A549 (cell line): Measurements from ENCODE around the gene MYEOV. TPM values are rescaled to one million over a fixed set of nuclear protein-coding genes. Genes with fewer than 3 reads are reported as not detected.
A peak's percentile ranks its signal among the peaks of the same experiment; 100 is the strongest.

ENCODE experiments used
- ATAC-seq, 2 experiments: fragments of 200-7000 bp in 1 of 2; fragments of >200 bp in 1 of 2; cut with Nextera tagmentation in 1 of 2; cut with Tn5 transposase in 1 of 2; 3 replicates each; pipeline versions ENCODE4 v1.8.0 to v1.9.1; 2018 to 2020; ENCODE audit warnings: mild to moderate bottlenecking in 1 of 2, moderate library complexity in 1 of 2
- CTCF ChIA-PET: fragments of 300-600 bp; sonication (Branson Sonifier 250); formaldehyde crosslinking; extraction: SDS; loops from one replicate; lab custom pipeline; 2021; ENCODE audit warnings: antibody characterized with exemption, inconsistent platforms; lab: Yijun Ruan, JAX
- POLR2A ChIA-PET: fragments of 350-600 bp; formaldehyde crosslinking; extraction: SDS; loops from one replicate; lab custom pipeline; 2021; ENCODE audit warnings: antibody characterized with exemption, inconsistent platforms; lab: Yijun Ruan, JAX
- DNase-seq, 2 experiments: peaks; one replicate each; pipeline versions ENCODE4 v3.0.0 to v3.0.0-alpha.2; 2011 to 2016; ENCODE audit warnings: low read depth in 1 of 2, low spot score in 1 of 2
- FAIRE-seq: peaks from 2 replicates; lab custom pipeline; 2011; peaks lifted over from hg19 to GRCh38; lab: Jason Lieb, UNC
- H3K27ac ChIP-seq, 2 experiments: fragments of >200 bp; sonication (Bioruptor Twin); formaldehyde crosslinking; 3 replicates each; pipeline ENCODE4 v1.5.1; 2016 to 2017
- H3K4me1 ChIP-seq: fragments of >200 bp; sonication (Bioruptor Twin); formaldehyde crosslinking; 3 replicates; pipeline ENCODE4 v1.6.1; 2016
- H3K4me2 ChIP-seq: fragments of >200 bp; sonication (Bioruptor Twin); formaldehyde crosslinking; 3 replicates; pipeline ENCODE4 v1.6.1; 2016
- H3K4me3 ChIP-seq: fragments of >200 bp; sonication (Bioruptor Twin); formaldehyde crosslinking; 3 replicates; pipeline ENCODE4 v1.5.1; 2016
- H3K9me3 ChIP-seq: fragments of >200 bp; sonication (Bioruptor Twin); formaldehyde crosslinking; 3 replicates; pipeline ENCODE4 v1.6.1; 2016
- ATOH8 ChIP-seq: fragments of 250-450 bp; sonication (Bioruptor Pico); IDR thresholded peaks from 2 replicates; pipeline ENCODE4 v1.5.0; 2020; ENCODE audit warnings: low read depth, mild to moderate bottlenecking, moderate library complexity
- CBX2 ChIP-seq: fragments of 200-600 bp; sonication (generic); IDR thresholded peaks from 2 replicates; pipeline ENCODE4 v1.6.1; 2016; ENCODE audit warnings: low read depth, mild to moderate bottlenecking, borderline replicate concordance
- CTCF ChIP-seq: fragments of >200 bp; sonication (Bioruptor Twin); formaldehyde crosslinking; IDR thresholded peaks from 3 replicates; pipeline ENCODE4 v1.5.1; 2016
- EHMT2 ChIP-seq: fragments of 200-600 bp; sonication (generic); IDR thresholded peaks from 2 replicates; pipeline ENCODE4 v1.6.1; 2016; ENCODE audit warnings: antibody characterized with exemption, low read depth, mild to moderate bottlenecking, moderate library complexity
- ESRRA ChIP-seq: fragments of 150-350 bp; IDR thresholded peaks from 2 replicates; pipeline ENCODE4 v1.6.1; 2014; ENCODE audit warnings: mild to moderate bottlenecking, low read length, borderline replicate concordance
- FOSL2 ChIP-seq, 2 experiments: fragments of 450-650 bp in 1 of 2; fragments of >200 bp in 1 of 2; sonication (Bioruptor Twin) in 1 of 2; formaldehyde crosslinking; IDR thresholded peaks; 2 replicates each; pipeline versions ENCODE4 v1.5.0 to v1.6.1; 2016 to 2020; ENCODE audit warnings: mild to moderate bottlenecking in 1 of 2, moderate library complexity in 1 of 2
- JUN ChIP-seq, 2 experiments: fragments of >200 bp; sonication (Bioruptor Twin); formaldehyde crosslinking; IDR thresholded peaks; 2 replicates in 1 of 2; 3 replicates in 1 of 2; pipeline ENCODE4 v1.6.1; 2016 to 2017
- MAFK ChIP-seq: fragments of 450-650 bp; IDR thresholded peaks from 2 replicates; pipeline ENCODE4 v1.6.1; 2014; ENCODE audit not compliant: partially characterized antibody
- MAX ChIP-seq: IDR thresholded peaks from 2 replicates; pipeline ENCODE4 v1.6.1; 2012
- MYC ChIP-seq: IDR thresholded peaks from 2 replicates; pipeline ENCODE4 v1.6.1; 2012; ENCODE audit warnings: mild to moderate bottlenecking, inconsistent platforms, low read length, improper control_type of control experiment, borderline replicate concordance
- POLR2A ChIP-seq: IDR thresholded peaks from 2 replicates; pipeline ENCODE4 v1.6.1; 2012; ENCODE audit warnings: mild to moderate bottlenecking, low read length
- RAD21 ChIP-seq, 2 experiments: fragments of >200 bp in 1 of 2; sonication (Bioruptor Twin) in 1 of 2; formaldehyde crosslinking in 1 of 2; IDR thresholded peaks in 1 of 2; conservative IDR thresholded peaks in 1 of 2; 2 replicates in 1 of 2; 3 replicates in 1 of 2; pipeline ENCODE4 v1.6.1; 2012 to 2018; ENCODE audit warnings: inconsistent platforms in 1 of 2
- RARB ChIP-seq: fragments of 250-450 bp; sonication (Bioruptor Pico); IDR thresholded peaks from 2 replicates; pipeline ENCODE4 v1.8.0; 2021; ENCODE audit warnings: mild to moderate bottlenecking, moderate library complexity
- REST ChIP-seq: fragments of 200-600 bp; sonication (generic); IDR thresholded peaks from 2 replicates; pipeline ENCODE4 v1.6.1; 2016; ENCODE audit warnings: antibody characterized with exemption, mild to moderate bottlenecking, moderate library complexity
- RFX5 ChIP-seq: fragments of 450-650 bp; IDR thresholded peaks from 2 replicates; pipeline ENCODE4 v1.7.1; 2014; ENCODE audit warnings: antibody characterized with exemption, mild to moderate bottlenecking, moderate library complexity
- RNF2 ChIP-seq: fragments of 200-600 bp; sonication (generic); IDR thresholded peaks from 2 replicates; pipeline ENCODE4 v1.6.1; 2016; ENCODE audit warnings: low read depth, mild to moderate bottlenecking, antibody characterized with exemption, moderate library complexity, borderline replicate concordance
- SMC3 ChIP-seq: fragments of >200 bp; sonication (Bioruptor Twin); formaldehyde crosslinking; IDR thresholded peaks from 3 replicates; pipeline ENCODE4 v1.6.1; 2018; ENCODE audit warnings: inconsistent platforms
- ZC3H11A ChIP-seq: fragments of 450-650 bp; IDR thresholded peaks from 2 replicates; pipeline ENCODE4 v1.6.1; 2014; ENCODE audit warnings: antibody characterized with exemption, mild to moderate bottlenecking
- ZNF302 ChIP-seq: fragments of 250-450 bp; sonication (Bioruptor Pico); IDR thresholded peaks from 2 replicates; pipeline ENCODE4 v1.9.0; 2021; ENCODE audit warnings: inconsistent platforms, mild to moderate bottlenecking, moderate library complexity
- WGBS: methylation state at CpG from one replicate; pipeline ENCODE4 v1.1.6; 2017; ENCODE audit errors: missing lambda C conversion rate; 5-methylcytosine and 5-hydroxymethylcytosine counted together
- polyA plus RNA-seq, 4 experiments: library from polyadenylated mRNA; depleted of rRNA in 3 of 4; stranded (reverse); fragments of >200 nt; fragmentation: RNase III in 1 of 4; extraction: RNeasy Plus Mini Kit Qiagen cat#74134 plus additional on column Dnase treatment in 1 of 4; gene quantifications; 2 replicates in 3 of 4; 3 replicates in 1 of 4; pipeline ENCODE4 v1.2.3, GENCODE V29; 2011 to 2017
- TF ChIP-seq, protein P1 (sequence below): fragments of >200 bp; sonication (Bioruptor Twin); formaldehyde crosslinking; IDR thresholded peaks from 3 replicates; pipeline ENCODE4 v1.6.1; 2016
- TF ChIP-seq, protein P2 (sequence below): fragments of 150-350 bp; IDR thresholded peaks from 2 replicates; pipeline ENCODE4 v1.6.1; 2014; ENCODE audit warnings: low read depth, mild to moderate bottlenecking, low read length
- TF ChIP-seq, protein P3 (sequence below): IDR thresholded peaks from 2 replicates; pipeline ENCODE4 v1.6.1; 2012

The MYEOV gene
- polyA plus RNA-seq, 2 of the 4 experiments (the other 2 are of a cell fraction), result 92.3 to 102 TPM

DNA sequence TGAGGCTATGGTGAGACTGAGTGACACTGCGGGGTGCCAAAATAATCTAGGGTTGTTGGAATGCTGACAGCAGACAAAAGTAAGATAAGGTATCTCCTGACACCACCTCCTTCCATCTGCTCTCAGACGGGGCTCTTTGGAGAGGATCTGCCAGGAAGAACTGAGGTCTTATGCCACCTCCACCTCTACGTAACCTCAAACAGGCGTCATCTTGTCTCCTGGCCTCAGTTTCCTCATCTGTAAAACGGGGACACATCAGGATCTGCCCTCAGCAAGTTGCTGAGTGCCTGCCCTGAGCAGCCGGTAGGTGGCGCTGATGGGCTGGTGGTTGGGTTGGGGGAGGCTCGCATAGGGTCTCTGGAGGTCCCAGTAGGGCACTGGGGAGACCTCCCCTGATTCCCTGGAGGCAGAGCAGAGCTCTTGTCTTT is 1.7 kb upstream of the MYEOV start (continued):
- peak; percentile 69 to 74 for TF ChIP-seq RAD21 (conservative IDR thresholded peaks at IDR 0.05 in 1 of 2, IDR thresholded peaks at IDR 0.05 in 1 of 2)
- TF ChIP-seq, protein P1, sequence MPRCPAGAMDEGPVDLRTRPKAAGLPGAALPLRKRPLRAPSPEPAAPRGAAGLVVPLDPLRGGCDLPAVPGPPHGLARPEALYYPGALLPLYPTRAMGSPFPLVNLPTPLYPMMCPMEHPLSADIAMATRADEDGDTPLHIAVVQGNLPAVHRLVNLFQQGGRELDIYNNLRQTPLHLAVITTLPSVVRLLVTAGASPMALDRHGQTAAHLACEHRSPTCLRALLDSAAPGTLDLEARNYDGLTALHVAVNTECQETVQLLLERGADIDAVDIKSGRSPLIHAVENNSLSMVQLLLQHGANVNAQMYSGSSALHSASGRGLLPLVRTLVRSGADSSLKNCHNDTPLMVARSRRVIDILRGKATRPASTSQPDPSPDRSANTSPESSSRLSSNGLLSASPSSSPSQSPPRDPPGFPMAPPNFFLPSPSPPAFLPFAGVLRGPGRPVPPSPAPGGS, result no peak
- TF ChIP-seq EHMT2, result no peak
- TF ChIP-seq MAFK, result no peak

- Histone ChIP-seq H3K4me1 (peaks cover 35% of the 10 kb centered on the region), H3K4me3 (no peak overlapping the region), H3K27ac (peak overlapping the region; percentile 93 to 98), H3K9me3 (no peaks in the 10 kb centered on the region), H3K4me2 (peak overlapping the region; percentile 75)
- POLR2A ChIA-PET, result interaction anchor here (9.3 kb wide), 1 partner anchor 349 kb away, joined by 188 read pairs; the partner anchor contains the start of gene CCND1
- DNase-seq (peak in 1 of 2 experiments; percentile 69), FAIRE-seq (no peak), ATAC-seq (peak; percentile 2 to 12; a peak in 3 of 6 replicates)
- CTCF ChIA-PET, result interaction anchor here (0.6 to 9.2 kb wide), 29 partner anchors 9 to 386 kb away, joined by 3 to 150 read pairs (median 3); partner anchors contain the start of gene CCND1
- TF ChIP-seq SMC3, result 0 out of 3 replicates have a peak, but pooled peaks have one; percentile 16
- TF ChIP-seq RAD21 (conservative IDR thresholded peaks at IDR 0.05 in 1 of 2, IDR thresholded peaks at IDR 0.05 in 1 of 2), result peak in 1 of 2 experiments; percentile 34; a peak in 1 of 5 replicates
- TF ChIP-seq MYC, result no peak
- WGBS, result 84% methylated on average over 8 of the region's 8 CpGs
These were observed 868 bp upstream of the MYEOV start for GRCh38 chr11:69293087-69293486.

DNA sequence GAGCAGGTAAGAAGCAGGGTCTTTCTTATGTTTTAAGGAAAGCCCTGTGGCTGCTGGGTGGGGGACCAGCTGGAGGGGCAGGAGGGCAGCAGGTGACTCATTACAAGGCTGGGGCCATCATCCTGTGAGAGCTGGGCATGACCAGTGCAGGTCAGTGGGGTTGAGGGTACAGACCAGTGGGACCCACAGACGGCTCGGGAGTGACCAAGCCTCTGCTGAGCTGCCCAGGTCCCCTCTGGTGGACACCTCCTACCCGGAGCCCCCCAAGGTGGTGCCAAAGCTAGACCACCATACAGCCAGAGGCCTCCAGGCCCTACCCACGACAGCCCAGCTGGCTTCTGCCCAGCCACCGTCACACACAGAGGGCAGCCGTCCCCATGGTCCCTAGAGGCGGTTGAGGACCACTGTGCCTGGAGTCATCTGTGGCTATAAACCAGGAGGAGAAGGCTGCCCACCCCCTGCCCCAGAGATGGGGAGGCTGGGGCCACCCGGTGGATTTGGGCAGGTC is 670 bp downstream of the MYEOV start:
- 0% methylated on average over 4 of the region's 8 CpGs for WGBS
- Histone ChIP-seq H3K27ac (peak overlapping the region; percentile 93 to 98), H3K4me1 (peaks cover 50% of the 10 kb centered on the region), H3K4me2 (peak overlapping the region; percentile 75), H3K4me3 (peak overlapping the region; percentile 69), H3K9me3 (no peaks in the 10 kb centered on the region)
- POLR2A ChIA-PET, result interaction anchor here (0.6 to 9.3 kb wide), 8 partner anchors 12 to 381 kb away, joined by 3 to 188 read pairs (median 4); partner anchors contain the start of genes CCND1 and LTO1
- no peak for FAIRE-seq
- CTCF ChIA-PET, result interaction anchor here (0.9 to 9.2 kb wide), 9 partner anchors 9 to 380 kb away, joined by 3 to 150 read pairs (median 6); partner anchors contain the start of genes CCND1 and LTO1
- DNase-seq, result peak in 1 of 2 experiments; percentile 44
- peak in 1 of 2 experiments; percentile 7; a peak in 3 of 6 replicates for ATAC-seq
- TF ChIP-seq ZC3H11A, result no peak
- TF ChIP-seq REST, result no peak
- no peak for TF ChIP-seq ESRRA
- TF ChIP-seq CTCF, result no peak
- TF ChIP-seq SMC3, result no peak
- TF ChIP-seq JUN (IDR thresholded peaks at IDR 0.05), result no peak; a peak in 1 of 5 replicates
- TF ChIP-seq RFX5, result no peak
- no peak for TF ChIP-seq FOSL2 (IDR thresholded peaks at IDR 0.05)
- peak; percentile 33; the same call in 1 of the 2 replicates for TF ChIP-seq FOSL2 (CRISPR knock-in tag; IDR thresholded peaks at IDR 0.05)
- TF ChIP-seq, protein P2, sequence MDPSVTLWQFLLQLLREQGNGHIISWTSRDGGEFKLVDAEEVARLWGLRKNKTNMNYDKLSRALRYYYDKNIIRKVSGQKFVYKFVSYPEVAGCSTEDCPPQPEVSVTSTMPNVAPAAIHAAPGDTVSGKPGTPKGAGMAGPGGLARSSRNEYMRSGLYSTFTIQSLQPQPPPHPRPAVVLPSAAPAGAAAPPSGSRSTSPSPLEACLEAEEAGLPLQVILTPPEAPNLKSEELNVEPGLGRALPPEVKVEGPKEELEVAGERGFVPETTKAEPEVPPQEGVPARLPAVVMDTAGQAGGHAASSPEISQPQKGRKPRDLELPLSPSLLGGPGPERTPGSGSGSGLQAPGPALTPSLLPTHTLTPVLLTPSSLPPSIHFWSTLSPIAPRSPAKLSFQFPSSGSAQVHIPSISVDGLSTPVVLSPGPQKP, result no peak
- no peak for TF ChIP-seq CBX2
- no peak for TF ChIP-seq RARB (CRISPR knock-in tag)
- no peak for TF ChIP-seq ZNF302 (CRISPR knock-in tag)
- TF ChIP-seq MAX, result 0 out of 2 replicates have a peak, but pooled peaks have one; percentile 4
- TF ChIP-seq, protein P3, sequence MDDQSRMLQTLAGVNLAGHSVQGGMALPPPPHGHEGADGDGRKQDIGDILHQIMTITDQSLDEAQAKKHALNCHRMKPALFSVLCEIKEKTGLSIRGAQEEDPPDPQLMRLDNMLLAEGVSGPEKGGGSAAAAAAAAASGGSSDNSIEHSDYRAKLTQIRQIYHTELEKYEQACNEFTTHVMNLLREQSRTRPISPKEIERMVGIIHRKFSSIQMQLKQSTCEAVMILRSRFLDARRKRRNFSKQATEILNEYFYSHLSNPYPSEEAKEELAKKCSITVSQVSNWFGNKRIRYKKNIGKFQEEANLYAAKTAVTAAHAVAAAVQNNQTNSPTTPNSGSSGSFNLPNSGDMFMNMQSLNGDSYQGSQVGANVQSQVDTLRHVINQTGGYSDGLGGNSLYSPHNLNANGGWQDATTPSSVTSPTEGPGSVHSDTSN, result no peak
- TF ChIP-seq RNF2, result no peak
- TF ChIP-seq POLR2A, result no peak
- TF ChIP-seq ATOH8 (CRISPR knock-in tag), result no peak
